Smooth muscle cell (in vitro differentiated cells): ENCODE measurements around the gene ANXA6. TPM values are rescaled to one million over a fixed set of nuclear protein-coding genes. Genes with fewer than 3 reads are reported as not detected.

ENCODE experiments used
- DNase-seq: peaks from one replicate; lab custom pipeline; 2025; ENCODE audit not compliant: unreplicated experiment; lab: John Stamatoyannopoulos, UW
- H2AFZ ChIP-seq: fragments of 200-600 bp; sonication (generic); 2 replicates; pipeline ENCODE4 v1.6.0; 2016; ENCODE audit warnings: antibody characterized with exemption, low read depth, mild to moderate bottlenecking
- H3F3A ChIP-seq: fragments of 200-600 bp; sonication (generic); 2 replicates; pipeline ENCODE4 v1.6.0; 2017; ENCODE audit warnings: antibody characterized with exemption, low read depth
- H3K27ac ChIP-seq: fragments of 200-600 bp; sonication (generic); 2 replicates; pipeline ENCODE4 v1.5.1; 2016; ENCODE audit warnings: low read depth, mild to moderate bottlenecking
- H3K27me3 ChIP-seq: fragments of 200-600 bp; sonication (generic); 2 replicates; pipeline ENCODE4 v1.6.1; 2016; ENCODE audit warnings: low read depth, mild to moderate bottlenecking
- H3K36me3 ChIP-seq: fragments of 200-600 bp; sonication (generic); 2 replicates; pipeline ENCODE4 v1.5.1; 2016; ENCODE audit warnings: low read depth
- H3K4me1 ChIP-seq: fragments of 200-600 bp; sonication (generic); 2 replicates; pipeline ENCODE4 v1.5.1; 2016; ENCODE audit warnings: low read depth
- H3K4me2 ChIP-seq: fragments of 200-600 bp; sonication (generic); 2 replicates; pipeline ENCODE4 v1.6.0; 2016; ENCODE audit warnings: mild to moderate bottlenecking
- H3K4me3 ChIP-seq: fragments of 200-600 bp; sonication (generic); 2 replicates; pipeline ENCODE4 v1.5.1; 2016; ENCODE audit warnings: mild to moderate bottlenecking
- H3K79me2 ChIP-seq: fragments of 200-600 bp; sonication (generic); 2 replicates; pipeline ENCODE4 v1.6.0; 2016; ENCODE audit warnings: low read depth, mild to moderate bottlenecking
- H3K9ac ChIP-seq: fragments of 200-600 bp; sonication (generic); 2 replicates; pipeline ENCODE4 v1.6.0; 2016; ENCODE audit warnings: low read depth
- H3K9me3 ChIP-seq: fragments of 200-600 bp; sonication (generic); replicated peaks from 2 replicates; pipeline ENCODE4 v1.5.1; 2016; ENCODE audit warnings: low read depth
- H4K20me1 ChIP-seq: fragments of 200-600 bp; sonication (generic); 2 replicates; pipeline ENCODE4 v1.6.0; 2016; ENCODE audit warnings: low read depth
- CTCF ChIP-seq: fragments of 200-600 bp; sonication (generic); IDR thresholded peaks from 2 replicates; pipeline ENCODE4 v1.5.1; 2017; ENCODE audit warnings: borderline replicate concordance, mild to moderate bottlenecking, antibody characterized with exemption; ENCODE audit not compliant: insufficient read depth, poor library complexity, severe bottlenecking
- WGBS: methylation state at CpG from one replicate; pipeline ENCODE4 v1.1.7; 2016; ENCODE audit warnings: low lambda C conversion rate; 5-methylcytosine and 5-hydroxymethylcytosine counted together
- polyA plus RNA-seq: library from polyadenylated mRNA; unstranded; fragments of >200 nt; fragmentation: Nextera tagmentation; extraction: Ambion mirVana; gene quantifications from 2 replicates; pipeline ENCODE4 v1.2.1, GENCODE V29; 2016
- total RNA-seq: library from RNA; depleted of rRNA; stranded (reverse); fragments of >200 nt; gene quantifications from 2 replicates; pipeline ENCODE4 v1.2.3, GENCODE V29; 2014

ANXA6 gene
- total and polyA plus RNA-seq, 2 experiments from 2014 or later = 264 to 279 TPM

DNA sequence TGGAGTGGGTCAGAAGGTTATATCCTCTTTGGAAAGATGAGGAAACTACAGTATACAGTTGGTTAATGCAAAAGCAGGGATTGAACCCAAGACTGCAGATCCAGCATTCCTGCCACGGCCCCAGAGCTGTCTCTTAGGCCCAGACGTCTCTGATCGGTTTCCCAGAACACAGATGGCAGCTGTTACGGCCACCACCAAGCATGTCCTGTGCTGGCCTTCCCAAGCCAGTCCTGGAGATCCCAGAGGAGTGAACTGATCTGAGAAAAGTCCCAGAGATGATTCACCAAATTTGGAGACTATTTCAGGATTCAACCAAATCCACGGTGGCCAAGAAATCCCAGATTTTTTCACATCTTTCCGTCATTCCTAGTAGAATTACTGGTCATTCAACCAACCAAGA is 96.8 kb downstream of the ANXA6 start:
- no peak overlapping the region for H3K4me3 ChIP-seq
- no peak overlapping the region for H2AFZ ChIP-seq
- H3K79me2 ChIP-seq = peaks cover 22% of the 10 kb centered on the region
- TF ChIP-seq CTCF = no peak
- H3F3A ChIP-seq = no peaks in the 10 kb centered on the region
- peaks cover 64% of the 10 kb centered on the region for H4K20me1 ChIP-seq
- H3K9ac ChIP-seq = no peak overlapping the region
- WGBS = 91% methylated on average over 6 of the region's 6 CpGs
- peaks cover 3% of the 10 kb centered on the region for H3K4me1 ChIP-seq
- no peak for DNase-seq
- peaks cover 6% of the 10 kb centered on the region for H3K36me3 ChIP-seq
- H3K4me2 ChIP-seq = no peak overlapping the region
- H3K9me3 ChIP-seq = no peaks in the 10 kb centered on the region
- H3K27me3 ChIP-seq = no peaks in the 10 kb centered on the region
- H3K27ac ChIP-seq = no peak overlapping the region

GRCh38 chr5:151058891-151059489 is 98.6 kb downstream of the ANXA6 start:
- DNase-seq = no peak
- Histone ChIP-seq H4K20me1 (peaks cover 54% of the 10 kb centered on the region), H2AFZ (no peak overlapping the region), H3K9me3 (no peaks in the 10 kb centered on the region), H3K79me2 (peaks cover 4% of the 10 kb centered on the region), H3K27me3 (no peaks in the 10 kb centered on the region), H3K27ac (no peak overlapping the region), H3K4me3 (no peak overlapping the region), H3K36me3 (peaks cover 6% of the 10 kb centered on the region), H3K9ac (no peak overlapping the region), H3K4me2 (no peak overlapping the region), H3K4me1 (peaks cover 3% of the 10 kb centered on the region), H3F3A (no peaks in the 10 kb centered on the region)
- 95% methylated on average over 7 of the region's 7 CpGs for WGBS
- TF ChIP-seq CTCF = no peak

DNA sequence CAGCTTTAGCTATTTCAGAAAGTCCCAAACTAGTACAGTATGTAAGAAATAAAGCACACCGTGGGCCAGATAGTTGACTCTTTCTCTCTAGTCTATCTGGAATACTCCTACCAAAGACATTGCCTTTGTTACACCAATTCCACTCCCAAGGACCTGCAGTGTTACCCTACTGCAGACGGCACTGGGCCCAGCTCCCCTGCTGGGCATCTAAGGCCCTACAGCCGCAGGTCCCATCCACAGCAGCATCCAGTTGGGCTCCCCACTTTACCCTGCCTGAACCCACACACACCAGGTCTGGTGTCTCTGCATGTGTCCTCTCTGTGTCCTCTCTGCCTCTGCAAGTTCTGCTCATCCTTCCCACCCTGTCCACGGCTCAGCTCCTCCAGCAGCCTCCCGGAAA is 99.3 kb downstream of the ANXA6 start:
- H4K20me1 ChIP-seq = peaks cover 59% of the 10 kb centered on the region
- H2AFZ ChIP-seq = no peak overlapping the region
- H3F3A ChIP-seq = no peaks in the 10 kb centered on the region
- H3K9me3 ChIP-seq = no peaks in the 10 kb centered on the region
- H3K9ac ChIP-seq = no peak overlapping the region
- 92% methylated on average over 5 of the region's 5 CpGs for WGBS
- H3K4me3 ChIP-seq = no peak overlapping the region
- DNase-seq = no peak
- H3K4me1 ChIP-seq = peaks cover under 1% of the 10 kb centered on the region
- peaks cover 3% of the 10 kb centered on the region for H3K79me2 ChIP-seq
- TF ChIP-seq CTCF = no peak
- no peak overlapping the region for H3K4me2 ChIP-seq
- peaks cover 6% of the 10 kb centered on the region for H3K36me3 ChIP-seq
- H3K27ac ChIP-seq = no peak overlapping the region
- H3K27me3 ChIP-seq = no peaks in the 10 kb centered on the region
